ENCODE results near the gene OOSP1.
"Not testable (repeated sequence)": the region's sequence is repeated elsewhere in the genome, so short reads cannot be mapped to it uniquely, and the experiment has no call there.

The OOSP1 gene, protein sequence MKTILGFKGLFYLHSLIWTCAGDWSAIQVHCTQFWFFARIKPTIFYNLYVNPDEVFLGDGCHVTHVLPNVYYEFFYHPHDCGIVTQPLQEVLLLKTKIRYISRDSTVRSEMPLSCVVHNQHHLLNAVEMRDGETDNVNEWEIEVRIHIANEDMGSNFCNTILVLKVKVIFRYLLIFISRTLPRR

DNA sequence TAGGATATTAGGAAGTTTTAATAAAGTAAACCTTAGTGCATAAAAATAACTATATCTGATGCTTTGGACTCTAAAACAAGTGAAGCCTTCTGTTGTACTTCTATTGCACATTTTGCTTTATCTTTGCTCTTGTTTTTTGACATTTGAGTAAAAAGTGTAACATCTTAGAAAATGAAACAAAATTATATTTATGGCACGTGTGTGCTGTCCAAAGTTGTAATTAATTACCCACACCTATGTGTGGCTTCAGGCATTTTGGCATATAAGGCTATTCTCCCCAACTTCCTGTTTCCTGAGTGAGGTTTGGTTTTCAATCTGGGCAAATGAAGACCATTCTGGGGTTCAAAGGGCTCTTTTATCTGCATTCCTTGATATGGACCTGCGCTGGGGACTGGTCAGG lies at the start of gene OOSP1:
Gene OOSP1, plus strand, starts transcription at position 301 of the 400 bp plus-strand sequence. Its CDS starts 23 bp downstream, at position 324.
- no peak for DNase-seq

DNA sequence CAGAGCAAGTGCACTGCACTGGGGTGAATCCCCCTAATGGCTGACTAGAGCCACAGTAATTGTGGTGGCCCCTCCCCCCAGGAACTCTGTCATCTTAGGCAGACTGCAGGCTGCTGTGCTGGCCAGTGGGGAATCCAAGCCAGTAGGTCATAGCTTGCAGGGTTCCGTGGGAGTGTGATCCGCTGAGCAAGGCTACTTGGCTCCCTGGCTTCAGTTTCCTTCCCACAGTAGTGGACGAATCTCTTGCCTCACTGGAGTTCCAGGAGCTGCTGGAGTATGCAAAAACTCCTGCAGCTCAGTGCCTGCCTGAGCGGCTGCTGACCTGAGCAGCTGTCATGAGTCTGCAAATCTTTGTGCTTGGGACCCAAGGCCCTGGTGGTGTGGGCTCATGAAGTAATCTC lies 46.5 kb upstream of the OOSP1 start:
- DNase-seq, result no peak

DNA sequence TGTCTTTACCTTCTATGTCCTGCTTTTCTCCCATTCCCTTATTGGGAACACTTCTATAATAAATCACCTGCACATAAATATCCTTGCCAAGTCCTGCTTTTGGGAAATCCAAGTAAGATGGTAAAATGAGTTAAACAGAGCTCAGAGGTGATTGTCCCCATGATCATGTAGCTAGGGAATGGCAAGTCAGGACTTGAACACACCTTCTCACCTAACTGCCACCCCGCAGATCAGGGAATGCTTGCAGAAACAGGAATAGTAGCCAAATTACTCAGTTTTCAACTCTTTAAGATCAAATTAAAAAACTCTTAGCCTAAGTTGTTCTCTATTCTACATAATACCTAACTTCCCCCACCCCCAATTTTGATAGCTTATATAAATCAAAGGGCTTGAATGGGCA lies 43.6 kb upstream of the OOSP1 start:
- no peak for DNase-seq

DNA sequence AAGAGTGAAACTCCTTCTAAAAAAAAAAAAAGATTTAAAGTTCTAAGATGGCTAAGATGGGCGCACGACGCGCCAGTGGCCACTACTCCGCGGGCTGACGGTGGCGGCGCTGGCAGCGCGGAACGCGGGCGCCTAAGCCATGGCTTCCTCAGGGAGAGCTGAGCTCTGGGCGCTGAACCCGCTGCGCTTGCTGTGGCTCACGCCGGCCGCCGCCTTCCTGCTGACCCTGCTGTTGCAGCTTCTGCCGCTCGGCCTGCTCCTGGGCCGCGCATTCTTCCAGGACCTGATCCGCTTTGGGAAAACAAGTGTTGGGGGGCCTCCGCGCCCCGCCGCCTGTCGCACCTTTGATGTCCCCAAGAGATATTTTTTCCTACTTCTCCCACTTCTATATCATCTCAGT lies 40.2 kb upstream of the OOSP1 start:
- DNase-seq, result no peak

DNA sequence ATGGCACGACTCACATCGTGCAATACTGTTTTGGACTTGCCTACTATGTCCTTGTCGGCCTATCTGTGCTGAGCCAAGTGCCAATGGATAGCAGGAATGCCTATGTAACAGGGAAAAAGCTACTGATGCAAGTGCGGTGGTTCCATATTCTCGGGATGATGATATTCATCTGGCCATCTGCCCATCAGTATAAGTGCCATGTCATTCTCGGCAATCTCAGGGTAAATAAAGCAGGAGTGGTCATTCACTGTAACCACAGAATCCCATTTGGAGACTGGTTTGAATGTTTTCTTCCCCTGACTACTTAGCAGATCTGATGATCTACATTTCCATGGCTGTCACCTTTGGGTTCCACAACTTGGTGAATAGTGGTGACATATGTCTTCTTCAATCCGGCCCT lies 39.6 kb upstream of the OOSP1 start:
- no peak for DNase-seq

DNA sequence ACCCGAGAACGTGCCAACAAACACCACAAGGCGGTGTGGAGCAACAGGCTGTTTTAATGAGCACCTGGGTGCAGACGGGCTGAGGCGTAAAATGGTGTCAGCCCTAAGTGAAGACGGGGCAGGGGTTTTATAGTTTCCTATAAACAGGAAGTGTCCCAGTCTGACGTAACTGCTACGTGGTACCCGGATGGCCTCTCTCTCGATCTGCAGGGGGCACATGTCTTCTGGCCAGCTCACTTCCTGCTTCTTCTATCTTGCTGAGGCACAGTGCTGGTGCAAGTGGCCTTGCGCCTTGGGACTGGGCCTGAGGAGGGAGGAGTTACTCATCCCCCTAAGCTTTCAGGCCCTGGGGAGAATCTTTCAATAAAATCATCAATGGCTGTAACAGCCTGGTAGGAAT lies 38.7 kb upstream of the OOSP1 start:
- no peak for DNase-seq

DNA sequence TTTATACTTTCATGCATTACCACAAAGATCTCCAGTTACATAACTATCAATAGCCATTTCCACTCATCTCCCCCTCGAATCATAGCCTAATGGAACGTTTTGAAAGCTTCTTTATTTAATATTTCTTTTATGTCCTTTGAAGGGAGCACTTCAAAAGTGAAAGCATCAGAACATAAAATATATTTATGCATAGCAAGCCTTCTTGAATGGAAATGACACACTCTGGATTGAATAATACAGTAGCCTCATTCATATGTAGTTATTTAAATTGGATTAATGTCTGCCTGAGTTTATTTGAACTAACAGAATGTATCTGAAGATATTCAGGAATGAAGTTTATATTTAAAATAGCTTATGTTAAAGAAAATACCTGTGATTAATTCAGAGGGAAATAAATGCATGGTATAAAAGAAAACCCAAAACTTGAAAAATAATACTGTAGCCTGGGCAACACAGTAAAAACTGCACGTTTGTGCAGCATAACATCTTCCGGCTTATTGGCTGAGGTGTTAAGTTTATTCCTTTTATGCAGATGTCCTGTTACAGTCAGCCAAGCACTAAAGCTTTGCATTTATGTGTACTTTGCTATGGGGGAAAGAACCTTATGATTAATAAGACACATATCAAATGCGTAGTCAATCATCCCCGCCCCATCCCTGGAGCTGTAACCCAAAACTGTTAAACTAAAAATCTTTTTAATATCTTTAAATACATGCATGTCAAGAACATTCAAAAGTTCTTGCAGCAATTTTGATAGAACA lies 37.7 kb upstream of the OOSP1 start:
- no peak for DNase-seq

DNA sequence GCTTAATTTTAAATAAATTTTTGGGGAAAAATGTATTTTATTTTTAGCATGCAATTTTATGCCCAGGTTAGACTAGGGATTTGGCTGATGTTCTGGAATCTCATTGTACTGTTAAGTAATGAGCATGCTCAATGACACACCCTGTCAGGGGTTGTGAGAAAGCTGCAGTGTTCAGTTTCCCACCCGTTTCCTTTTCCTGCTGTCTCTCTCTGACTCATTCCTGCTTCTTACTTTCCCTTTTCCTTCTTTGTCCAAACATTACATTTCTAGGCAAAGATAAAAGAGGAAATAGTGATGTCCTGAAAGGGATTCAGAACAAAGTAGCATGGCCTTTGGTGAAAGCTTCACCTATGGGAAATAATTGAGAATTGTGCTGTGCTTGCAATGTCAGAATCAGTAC lies 36.9 kb upstream of the OOSP1 start:
- no peak for DNase-seq

DNA sequence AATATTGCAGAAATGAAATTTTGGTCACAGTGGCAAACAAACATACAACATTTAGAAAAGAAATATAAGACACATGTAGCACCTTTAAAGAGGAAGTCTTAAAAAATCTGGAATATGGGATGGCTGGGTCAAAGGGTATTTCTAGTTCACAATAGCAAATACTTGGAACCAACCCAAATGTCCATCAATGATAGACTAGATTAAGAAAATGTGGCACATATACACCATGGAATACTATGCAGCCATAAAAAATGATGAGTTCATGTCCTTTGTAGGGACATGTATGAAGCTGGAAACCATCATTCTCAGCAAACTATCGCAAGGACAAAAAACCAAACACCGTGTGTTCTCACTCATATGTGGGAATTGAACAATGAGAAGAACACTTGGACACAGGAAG lies 34.7 kb upstream of the OOSP1 start:
- not testable (repeated sequence) for DNase-seq

DNA sequence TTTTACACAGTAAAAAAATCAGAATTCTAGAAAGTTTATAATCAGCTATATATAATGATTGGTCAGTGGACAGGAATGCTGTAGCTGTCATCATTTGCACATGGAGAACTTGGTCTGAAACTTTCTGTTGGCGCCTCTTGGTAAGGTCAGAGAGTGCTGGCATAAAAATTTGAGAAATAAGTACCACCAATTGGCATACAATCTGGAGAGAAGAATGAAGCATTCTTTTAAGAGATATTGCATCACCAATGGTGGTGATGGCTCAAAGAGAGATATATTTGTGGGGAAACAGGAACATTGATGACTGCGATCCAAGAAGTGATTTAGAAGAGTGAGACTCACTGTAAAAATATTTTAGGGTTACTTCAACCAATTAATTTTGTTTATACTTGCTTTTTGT lies 19.8 kb upstream of the OOSP1 start:
- DNase-seq, result no peak

DNA sequence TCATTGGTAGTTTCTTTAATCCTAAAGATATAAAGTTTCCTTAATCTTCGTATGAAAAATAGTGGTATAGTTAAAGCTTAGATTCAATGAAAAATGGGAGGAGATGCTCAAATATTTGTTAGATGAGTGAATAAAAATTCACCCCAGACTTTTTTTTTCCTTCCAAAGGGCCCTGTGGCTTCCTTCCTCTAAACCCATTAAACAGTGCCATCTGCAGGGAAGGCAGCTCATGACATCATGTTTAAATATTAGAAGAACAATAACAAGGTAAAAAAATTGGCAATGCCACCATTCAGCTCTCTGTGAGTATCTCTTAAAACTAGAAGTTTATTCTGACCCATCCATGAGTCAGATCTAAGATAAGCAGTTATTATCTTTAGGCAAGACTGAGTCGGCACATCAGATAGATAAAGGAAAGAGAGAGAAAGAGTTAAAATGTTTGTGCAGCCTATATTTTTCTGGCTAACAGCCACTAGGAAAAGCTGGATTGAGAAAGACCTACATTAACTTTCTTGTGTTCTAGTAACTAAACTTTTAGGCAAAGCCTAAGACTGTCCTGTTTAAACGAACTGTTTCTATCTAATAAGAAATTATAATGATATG lies 19.1 kb upstream of the OOSP1 start:
- DNase-seq, result no peak

DNA sequence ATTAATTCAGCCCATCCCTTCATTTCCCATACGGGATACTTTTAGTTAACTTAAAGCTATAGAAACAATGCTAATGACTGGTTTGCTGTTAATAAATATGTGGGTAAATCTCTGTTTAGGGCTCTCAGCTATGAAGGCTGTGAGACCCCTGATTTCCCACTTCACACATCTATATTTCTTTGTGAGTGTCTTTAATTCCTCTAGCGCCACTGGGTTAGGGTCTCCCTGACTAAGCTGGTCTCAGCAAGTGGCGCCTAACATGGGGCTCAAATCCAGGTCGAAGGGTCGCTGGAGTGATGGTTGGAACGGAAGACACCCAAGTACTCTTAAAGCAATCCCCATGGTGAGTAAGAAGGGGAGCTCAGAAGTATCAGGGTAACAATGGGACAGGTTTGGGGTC lies 14.4 kb upstream of the OOSP1 start:
- DNase-seq, result no peak

DNA sequence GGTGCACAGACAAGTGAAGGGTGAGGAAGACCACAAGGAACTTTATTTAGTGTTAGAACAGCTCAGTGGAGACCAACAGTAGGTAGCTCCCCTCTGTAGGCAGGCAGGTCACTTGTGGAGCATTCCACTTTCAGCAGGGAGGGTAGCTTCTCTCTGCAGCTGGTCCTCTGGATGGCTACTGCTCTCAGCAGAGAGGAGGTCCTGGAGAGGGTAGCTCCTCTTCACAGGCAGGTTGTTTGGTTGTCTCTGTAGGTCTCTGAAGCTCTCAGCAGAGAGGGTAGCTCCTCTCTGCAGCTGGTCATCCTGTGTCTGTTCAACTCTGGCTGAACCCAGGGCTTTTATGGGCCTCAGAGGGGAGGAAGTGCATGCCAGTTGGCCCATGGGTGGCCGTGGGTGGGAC lies 6.5 kb upstream of the OOSP1 start:
- no peak for DNase-seq

DNA sequence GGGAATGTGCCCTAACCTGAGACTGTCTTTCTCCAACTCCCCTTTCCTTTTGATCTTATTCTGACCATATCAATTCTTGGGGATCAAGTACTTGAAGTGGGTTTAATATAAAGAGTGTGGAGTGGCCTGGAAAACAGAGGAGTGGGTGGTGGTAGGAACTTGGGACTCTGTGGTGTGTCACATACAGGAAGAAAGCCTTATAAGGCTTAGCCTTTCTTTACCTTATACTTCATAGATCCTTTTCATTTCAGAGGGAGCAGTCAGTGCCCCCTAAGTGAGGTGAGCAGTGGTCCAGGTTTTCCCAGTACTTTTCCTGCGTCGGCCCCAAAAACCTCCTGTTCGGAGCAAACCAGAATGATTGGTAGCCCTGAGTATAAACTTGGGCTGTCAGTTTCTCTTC lies 486 bp downstream of the OOSP1 start:
- DNase-seq, result no peak

DNA sequence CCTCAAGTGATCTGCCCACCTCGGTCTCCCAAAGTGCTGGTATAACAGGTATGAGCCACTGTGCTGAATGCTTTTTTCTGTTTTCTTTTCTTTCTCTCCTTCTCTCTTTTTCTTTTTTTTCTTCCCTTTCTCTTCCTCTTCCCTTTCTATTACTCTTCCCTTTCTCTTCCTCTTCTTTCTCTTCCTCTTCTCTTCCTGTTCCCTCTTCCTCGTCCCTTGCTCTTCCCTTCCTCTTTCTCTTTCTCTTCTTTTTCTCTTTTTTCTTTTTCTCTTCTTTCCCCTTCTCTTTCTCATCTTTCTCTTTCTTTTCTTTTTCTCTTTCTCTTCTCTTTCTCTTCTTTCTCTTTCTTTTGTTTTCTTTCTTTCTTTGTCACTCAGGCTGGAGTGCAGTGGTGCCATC lies 1.2 kb downstream of the OOSP1 start:
- DNase-seq, result no peak

DNA sequence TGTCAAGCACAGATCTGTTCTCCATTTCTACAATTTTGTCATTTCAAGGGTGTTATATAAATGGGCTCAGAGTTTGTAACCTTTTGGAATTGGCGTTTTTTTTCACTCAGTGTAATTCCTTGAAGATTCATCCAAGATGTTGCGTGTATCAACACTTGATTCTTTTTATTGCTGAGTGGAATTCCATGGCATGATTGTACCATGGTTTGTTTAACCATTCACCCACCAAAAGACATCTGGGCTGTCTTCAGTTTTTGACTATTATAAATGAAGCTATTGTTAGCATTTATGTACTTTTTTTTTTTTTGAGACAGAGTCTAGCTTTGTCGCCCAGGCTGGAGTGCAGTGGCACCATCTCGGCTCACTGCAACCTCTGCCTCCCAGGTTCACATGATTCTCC lies 2.9 kb downstream of the OOSP1 start:
- no peak for DNase-seq

DNA sequence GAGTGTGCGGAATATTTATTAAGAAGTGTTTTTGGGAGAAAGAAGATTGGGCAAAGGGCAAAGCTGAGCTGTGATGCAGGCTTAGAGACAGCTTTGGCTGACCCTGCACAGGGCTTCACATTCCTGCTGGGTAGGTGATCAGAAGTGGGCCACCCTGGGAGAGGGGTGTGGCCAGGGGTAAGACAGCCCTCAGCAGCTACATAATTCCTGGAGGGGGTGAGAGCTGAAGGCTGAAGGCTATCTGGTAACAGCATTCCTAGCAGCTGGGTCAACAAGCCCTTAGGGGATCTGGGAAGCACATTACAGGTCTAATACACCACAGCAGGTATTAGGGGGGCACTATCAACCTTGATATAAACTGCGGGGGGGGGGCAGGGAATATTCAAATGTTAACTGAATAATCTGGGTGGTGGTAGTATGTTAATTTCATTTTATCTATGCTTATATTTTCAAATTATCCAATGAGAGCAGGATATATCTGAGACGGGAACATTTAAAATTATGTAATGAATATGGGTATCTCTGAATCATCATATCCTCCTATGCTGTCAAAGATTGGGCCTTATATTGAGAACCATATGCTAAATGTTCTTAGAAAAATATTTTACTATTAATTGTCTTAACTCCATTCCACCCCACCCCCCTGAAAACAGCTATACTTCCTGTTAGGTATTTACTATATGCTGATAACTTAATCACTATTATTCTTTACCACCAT lies 5.9 kb downstream of the OOSP1 start:
- DNase-seq, result no peak

DNA sequence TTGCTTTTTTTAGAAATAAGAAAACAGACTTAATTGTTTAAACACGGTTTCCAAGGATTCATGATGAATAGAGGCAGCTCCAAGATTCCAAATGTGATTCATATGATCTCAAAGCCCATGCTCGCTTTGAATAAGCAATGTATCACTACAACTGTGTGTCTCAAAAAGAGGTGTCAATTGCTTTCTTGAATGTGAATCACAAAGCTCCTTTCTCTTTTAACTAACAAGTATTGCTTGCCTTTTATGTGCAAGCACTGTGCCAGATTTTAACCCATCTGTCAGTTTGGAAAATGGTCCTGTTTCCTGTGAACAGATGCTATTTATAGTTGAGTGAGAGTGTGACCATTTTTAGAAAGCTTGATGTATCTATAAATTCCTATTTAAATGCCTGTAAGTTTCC lies 6.5 kb downstream of the OOSP1 start:
- DNase-seq, result no peak

DNA sequence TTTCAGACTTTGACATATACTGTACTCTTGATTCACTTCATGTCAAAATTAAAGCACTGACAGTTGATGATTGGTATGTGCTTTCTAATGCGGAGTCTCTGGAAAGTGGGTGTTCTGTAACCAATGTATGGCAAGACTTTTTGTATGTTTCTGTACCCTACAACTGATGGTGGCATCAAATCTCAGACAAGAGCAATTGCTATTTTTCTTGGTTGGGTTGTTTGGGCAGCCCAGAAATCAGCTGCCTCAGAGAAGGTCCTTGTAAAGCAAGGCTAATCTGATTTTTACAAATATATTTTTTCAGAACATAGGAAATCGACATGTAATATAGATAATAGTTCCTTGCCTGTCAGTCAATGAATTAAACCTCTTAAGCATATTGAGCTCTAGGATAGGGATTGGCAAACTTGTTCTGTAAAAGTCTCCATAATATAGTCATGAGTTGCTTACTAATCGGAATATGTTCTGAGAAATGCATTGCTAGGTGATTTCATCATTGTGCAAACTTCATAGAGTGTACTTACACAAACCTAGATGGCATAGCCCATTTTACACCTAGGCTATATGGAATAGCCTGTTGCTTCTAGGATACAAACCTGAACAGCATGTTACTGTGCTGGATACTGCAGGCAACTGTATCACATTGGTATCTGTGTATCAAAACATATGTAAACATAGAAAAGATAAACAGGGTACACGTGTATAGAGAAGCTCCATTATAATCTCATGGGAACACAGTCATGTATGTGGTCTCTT lies 15.4 kb downstream of the OOSP1 start:
- DNase-seq, result no peak

DNA sequence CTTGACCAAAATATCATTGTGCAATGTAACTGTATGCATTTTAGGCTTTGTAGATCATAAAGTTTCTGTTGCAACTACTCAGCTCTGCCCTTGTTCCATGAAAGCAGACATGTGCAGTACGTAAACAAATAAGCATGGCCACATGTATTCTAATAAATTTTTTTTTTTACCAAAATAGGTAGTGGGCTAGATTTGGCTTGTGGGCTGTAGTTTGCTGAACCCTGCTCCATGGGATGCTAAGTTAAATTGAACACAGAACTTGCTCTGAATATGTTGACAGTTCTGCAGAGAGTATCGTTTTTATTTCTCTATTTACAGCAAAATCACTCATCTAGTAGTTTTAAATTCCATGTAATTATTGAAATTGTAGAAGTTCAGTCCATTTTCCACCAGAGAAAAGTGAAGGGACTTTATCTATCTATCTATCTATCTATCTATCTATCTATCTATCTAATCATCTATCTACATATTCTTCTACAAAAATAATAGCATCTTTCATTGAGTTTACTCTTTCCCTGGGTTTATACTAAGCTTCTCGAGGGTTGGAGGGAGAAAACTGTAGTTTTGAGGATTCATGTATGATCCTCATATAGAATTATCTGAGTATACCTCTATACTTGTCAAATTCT lies 16.1 kb downstream of the OOSP1 start:
- no peak for DNase-seq

DNA sequence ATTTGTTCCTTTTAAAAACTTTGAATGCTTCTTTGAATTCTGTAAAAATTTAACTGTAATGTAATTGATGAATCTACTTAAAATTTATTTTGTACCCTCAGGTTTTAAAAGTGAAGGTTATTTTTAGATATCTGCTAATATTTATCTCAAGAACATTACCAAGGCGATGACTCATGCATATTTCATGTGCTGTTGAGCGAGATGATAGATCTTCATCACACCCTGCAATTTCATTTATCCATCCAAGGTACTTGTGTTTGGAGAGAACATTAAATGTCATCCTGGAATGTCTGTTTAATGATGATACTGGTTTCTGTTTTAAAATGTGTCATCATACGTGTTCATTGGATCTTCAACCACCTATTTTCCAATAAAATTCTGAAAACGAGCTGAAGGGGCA lies 18.9 kb downstream of the OOSP1 start:
- DNase-seq, result no peak

DNA sequence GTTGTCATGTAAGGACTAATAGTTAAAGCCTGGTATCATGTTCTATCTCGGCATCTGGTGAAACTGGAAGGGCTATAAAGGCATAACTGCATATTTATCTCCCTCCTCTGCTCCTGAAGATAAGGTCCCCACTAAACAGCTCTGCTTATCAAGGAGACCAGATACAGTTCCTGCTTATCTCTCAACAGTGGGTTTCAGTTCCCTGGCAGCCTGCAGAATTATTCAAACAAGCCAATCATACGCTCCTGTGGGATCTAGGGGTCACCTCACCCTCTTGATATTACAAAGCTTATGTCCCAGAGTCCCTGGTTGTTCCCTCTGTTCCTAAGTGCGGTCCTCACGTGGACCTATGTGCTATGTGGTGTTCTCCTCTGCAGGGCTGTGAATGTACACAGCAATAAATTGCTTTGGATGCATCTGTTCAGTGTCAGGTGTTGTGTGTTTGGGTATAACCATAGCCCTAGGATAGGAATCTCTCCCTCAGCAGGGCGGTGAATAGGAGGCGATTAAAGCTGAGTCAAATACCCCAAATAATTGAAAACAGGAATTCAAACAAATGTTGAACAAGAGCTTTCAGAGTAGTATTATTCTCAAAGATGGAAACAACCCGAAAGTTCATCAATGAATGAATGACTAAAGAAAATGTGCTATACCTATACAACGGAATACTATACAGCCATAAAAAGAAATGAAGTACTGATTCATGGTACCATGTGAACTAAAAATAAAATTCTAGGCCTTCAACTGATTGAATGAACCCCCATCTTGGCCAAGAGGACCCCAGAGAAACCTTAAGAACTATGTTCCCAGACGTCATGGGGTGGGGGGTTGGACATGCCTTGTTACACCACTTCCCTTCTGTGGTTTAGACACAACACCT lies 22.5 kb downstream of the OOSP1 start:
- DNase-seq, result no peak

Measured in NCI-H2081 treated with DMSO at 0.1 percent for 48 hours (cell line).